Stimulated activated CD8-positive, alpha-beta memory T cell treated with anti-CD3 and anti-CD28 coated beads, Interleukin-12 subunit alpha, Interleukin-12 subunit beta, amount 100 ng/mL, for 24 hours (primary cell): Measurements from ENCODE around the gene TREML1.
"Not testable (repeated sequence)": the region's sequence is repeated elsewhere in the genome, so short reads cannot be mapped to it uniquely, and the experiment has no call there.

ENCODE experiments used
- DNase-seq: peaks from one replicate; pipeline ENCODE4 v3.0.0-alpha.2; 2020; ENCODE audit errors: extremely low read depth

Gene TREML1

DNA sequence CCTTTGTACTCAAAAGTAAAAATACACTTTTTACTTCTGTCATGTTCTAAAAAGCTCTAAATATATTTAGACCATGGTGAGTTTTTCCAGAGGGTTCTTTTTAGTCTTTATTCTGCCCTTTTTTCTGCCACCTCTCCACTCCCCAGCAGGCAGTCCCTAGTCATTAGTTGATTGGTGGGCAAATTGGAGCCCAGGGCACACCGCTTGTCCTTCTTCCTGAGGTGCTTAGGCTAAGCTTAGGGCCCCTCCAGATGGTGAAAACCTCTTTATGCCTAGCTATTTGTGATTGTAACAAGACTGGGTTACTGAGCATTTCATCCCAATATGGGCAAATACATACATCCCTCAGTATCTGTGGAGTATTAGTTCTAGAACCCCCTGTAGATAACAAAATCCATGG is 6.2 kb downstream of the TREML1 start:
- DNase-seq, result no peak

GRCh38 chr6:41136911-41137310 is 17.2 kb downstream of the TREML1 start:
- no peak for DNase-seq

DNA sequence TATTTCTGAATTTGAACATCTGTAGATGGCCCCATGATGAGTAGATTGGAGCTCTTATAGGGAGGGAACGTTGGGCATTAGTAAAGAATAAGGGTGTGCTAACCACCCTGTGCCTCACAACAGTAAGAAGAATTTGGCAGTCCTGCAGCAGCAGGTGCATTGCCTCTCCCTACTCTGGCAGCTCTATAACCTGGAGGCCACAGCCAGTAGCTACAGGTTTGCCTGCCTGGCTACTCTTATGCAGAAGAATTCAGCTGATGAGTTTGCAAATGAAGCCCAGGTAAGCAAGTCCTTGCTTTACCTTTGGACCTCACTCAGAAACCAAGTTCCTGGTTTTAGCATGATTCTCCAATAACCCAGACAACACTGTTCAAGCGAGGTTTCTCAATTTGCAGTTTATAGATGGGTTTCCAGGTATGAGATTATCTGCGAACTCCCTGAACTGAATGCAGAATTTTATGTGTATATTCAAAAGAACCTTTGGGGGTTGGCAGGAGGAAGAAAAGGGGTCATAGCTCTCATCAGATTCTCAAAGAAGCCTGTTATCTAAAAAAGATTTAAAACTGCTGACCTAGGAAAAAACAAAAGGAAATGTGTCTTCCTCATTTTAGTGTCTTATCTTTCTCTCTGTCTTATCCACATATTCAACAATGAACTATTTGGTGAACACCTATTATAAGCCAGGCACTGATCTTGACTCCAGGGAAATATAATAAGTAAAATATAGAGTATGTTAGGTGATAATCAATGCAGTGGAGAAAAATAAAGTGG is 18.9 kb downstream of the TREML1 start:
- no peak for DNase-seq

GRCh38 chr6:41132254-41132653 is 21.9 kb downstream of the TREML1 start:
- no peak for DNase-seq

- DNase-seq, result no peak
These were observed 28.9 kb downstream of the TREML1 start for GRCh38 chr6:41125282-41125681.

- no peak for DNase-seq
These were observed 31.2 kb downstream of the TREML1 start for GRCh38 chr6:41122918-41123317.

DNA sequence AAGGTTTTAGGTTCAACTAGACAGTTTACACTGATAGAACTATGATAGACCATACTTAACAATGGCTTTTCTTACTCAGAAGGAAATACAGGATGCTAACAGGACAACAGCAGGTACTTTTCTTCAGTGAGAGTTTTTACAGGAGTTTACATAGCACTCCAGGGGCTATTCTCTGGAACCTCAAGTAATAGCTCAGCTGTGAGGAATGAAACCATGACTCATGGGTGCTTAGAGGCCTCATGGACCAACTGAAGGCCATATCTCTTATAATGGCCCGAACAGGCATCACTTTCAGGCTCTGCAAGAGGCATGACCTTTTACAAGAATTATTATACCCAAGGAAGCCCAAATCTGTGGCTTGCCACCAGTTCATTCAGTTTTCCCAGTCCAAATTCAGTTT is 31.8 kb downstream of the TREML1 start:
- no peak for DNase-seq

DNA sequence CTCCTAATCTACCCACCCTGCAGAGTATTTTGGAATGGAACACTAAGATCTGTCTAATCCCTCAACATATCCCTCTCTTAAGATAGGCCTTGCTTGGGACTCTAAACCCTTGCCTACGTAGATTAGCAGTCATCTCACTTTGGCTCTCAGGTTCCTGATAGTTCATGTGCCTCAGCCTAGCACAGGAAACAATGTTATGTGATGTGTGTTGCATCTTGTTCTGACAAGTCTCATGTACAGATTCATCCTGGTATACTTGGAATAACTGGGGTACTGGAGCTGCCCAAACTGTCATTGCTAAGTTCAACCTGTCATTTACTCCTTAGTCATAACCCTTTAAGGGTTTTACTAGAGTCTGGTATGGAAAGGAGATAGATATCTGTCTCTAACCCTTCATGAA is 34.1 kb downstream of the TREML1 start:
- DNase-seq, result no peak

DNA sequence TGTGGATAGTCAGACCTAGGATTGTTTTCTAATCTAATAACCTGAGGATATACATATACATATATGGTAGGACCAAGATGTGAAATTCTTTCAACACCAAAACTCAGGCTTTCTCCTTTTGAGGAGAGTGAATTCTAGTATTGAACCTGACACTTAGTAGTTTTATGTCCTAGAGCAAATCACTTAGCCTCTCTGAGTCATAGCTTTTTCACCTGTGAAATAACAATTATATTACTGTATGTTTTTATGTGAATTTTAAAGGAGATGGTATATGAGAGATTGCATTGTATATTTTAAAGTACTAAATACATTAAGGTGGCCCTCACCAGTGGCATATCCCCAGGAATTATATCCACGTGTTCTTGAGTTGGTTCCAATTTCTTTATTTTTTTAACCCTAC is 34.6 kb downstream of the TREML1 start:
- DNase-seq, result no peak

GRCh38 chr6:41115027-41115426 is 39.1 kb downstream of the TREML1 start:
- DNase-seq, result not testable (repeated sequence)

GRCh38 chr6:41111017-41111416 is 43.1 kb downstream of the TREML1 start:
- DNase-seq, result no peak

DNA sequence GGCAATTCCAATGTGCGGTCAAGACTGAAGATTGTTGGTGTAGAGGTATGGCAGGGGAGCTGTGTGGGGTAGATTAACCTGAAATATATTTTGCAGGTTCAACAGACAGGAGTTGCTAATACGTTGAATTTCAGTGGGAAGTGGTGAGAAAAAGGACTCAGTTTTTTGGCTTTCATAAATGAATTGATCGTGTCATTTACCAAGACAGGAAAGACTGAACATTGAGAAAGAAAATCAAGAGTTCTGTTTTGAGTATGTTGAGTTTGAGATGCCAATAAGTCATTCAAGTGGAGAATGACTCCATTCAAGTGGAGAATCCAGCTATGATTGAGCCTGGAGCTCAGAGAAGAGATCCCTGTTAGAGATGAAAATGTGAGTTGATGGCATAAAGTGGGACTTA is 50.3 kb downstream of the TREML1 start:
- no peak for DNase-seq

GRCh38 chr6:41100871-41101287 is 53.3 kb downstream of the TREML1 start:
- DNase-seq, result no peak
